ENCODE results near the gene BMI1. TPM values are rescaled to one million over a fixed set of nuclear protein-coding genes. Genes with fewer than 3 reads are reported as not detected.
A peak's percentile ranks its signal among the peaks of the same experiment; 100 is the strongest.

Gene BMI1
- total and polyA plus RNA-seq, 8 donors = 14.9 to 228 (median 38.2) TPM

GRCh38 chr10:22322641-22323160, 1.8 kb downstream of the BMI1 start:
- Histone ChIP-seq H3K27me3 (peaks cover 0 to 37% (median 10%) of the 10 kb centered on the region in 3 donors), H3K27ac (no peak overlapping the region), H3K4me1 (peaks cover 27 to 68% (median 51%) of the 10 kb centered on the region in 4 donors), H3K36me3 (peaks cover 0 to 12% (median 6%) of the 10 kb centered on the region in 4 donors), H3K4me3 (peak overlapping the region; percentile 56 to 75 (median 66)), H3K9me3 (no peaks in the 10 kb centered on the region)
- DNase-seq = no peak
- TF ChIP-seq POLR2A (IDR thresholded peaks at IDR 0.05) (no peak), CTCF (IDR thresholded peaks at IDR 0.05) (no peak), EP300 (IDR thresholded peaks at IDR 0.05) (no peak), POLR2AphosphoS5 (IDR thresholded peaks at IDR 0.05) (no peak)
- WGBS, 5 donors = 73 to 79% (median 74%) methylated on average over 5 of the region's 5 CpGs
- intact Hi-C loops (cut with DNase I; ENCODE audit: low total_unique reads) = no loop called here

- H3K9me3 ChIP-seq = no peaks in the 10 kb centered on the region
Measured at GRCh38 chr10:22323538-22324305, 2.8 kb downstream of the BMI1 start.

GRCh38 chr10:22324413-22324812, 3.5 kb downstream of the BMI1 start:
- intact Hi-C loops (cut with DNase I; ENCODE audit: low total_unique reads) = no loop called here

More at GRCh38 chr10:22323538-22324305, 2.8 kb downstream of the BMI1 start:
- Histone ChIP-seq H3K27me3 (peaks cover 0 to 37% (median 10%) of the 10 kb centered on the region in 3 donors), H3K27ac (no peak overlapping the region), H3K4me3 (peak overlapping the region in 1 of 4 donors; percentile 20), H3K36me3 (peaks cover 0 to 22% (median 16%) of the 10 kb centered on the region in 4 donors), H3K4me1 (peaks cover 24 to 58% (median 44%) of the 10 kb centered on the region in 4 donors)
- intact Hi-C loops (cut with DNase I; ENCODE audit: low total_unique reads) = no loop called here
- TF ChIP-seq POLR2A (IDR thresholded peaks at IDR 0.05) = no peak
- no peak for TF ChIP-seq CTCF (IDR thresholded peaks at IDR 0.05)
- TF ChIP-seq POLR2AphosphoS5 (IDR thresholded peaks at IDR 0.05) = no peak
- WGBS, 5 donors = 64 to 79% (median 72%) methylated on average over 5 of the region's 5 CpGs
- no peak for DNase-seq

More at GRCh38 chr10:22324413-22324812, 3.5 kb downstream of the BMI1 start:
- DNase-seq = no peak
- TF ChIP-seq EP300 (IDR thresholded peaks at IDR 0.05) = no peak
- TF ChIP-seq POLR2AphosphoS5 (IDR thresholded peaks at IDR 0.05) = no peak
- TF ChIP-seq POLR2A (IDR thresholded peaks at IDR 0.05) = no peak
- TF ChIP-seq CTCF (IDR thresholded peaks at IDR 0.05) = no peak
- Histone ChIP-seq H3K36me3 (peaks cover 6 to 29% (median 23%) of the 10 kb centered on the region in 4 donors), H3K27ac (no peak overlapping the region), H3K9me3 (no peaks in the 10 kb centered on the region), H3K4me1 (peaks cover 24 to 52% (median 42%) of the 10 kb centered on the region in 4 donors), H3K4me3 (peak overlapping the region in 2 of 4 donors; percentile 63 to 67), H3K27me3 (peaks cover 0 to 37% (median 10%) of the 10 kb centered on the region in 3 donors)
- WGBS, 5 donors = 70 to 82% (median 76%) methylated on average over 4 of the region's 4 CpGs

All from stomach (tissue), 9 donors.